Left lung (tissue), 10 donors: ENCODE results near the gene UBE3C. TPM values are rescaled to one million over a fixed set of nuclear protein-coding genes. Genes with fewer than 3 reads are reported as not detected.
"Not testable (repeated sequence)": the region's sequence is repeated elsewhere in the genome, so short reads cannot be mapped to it uniquely, and the experiment has no call there.

Experiments
- ATAC-seq: fragments of 200-7000 bp; cut with Tn5 transposase; one replicate; pipeline ENCODE4 v1.9.1; 2020; ENCODE audit warnings: moderate library complexity
- DNase-seq, 4 donors: peaks; one replicate each; pipeline ENCODE4 v3.0.0-alpha.2; 2013 to 2020
- H3K27ac ChIP-seq, 2 donors: fragments of 200-600 bp; sonication (generic) in 1 of 2; one replicate each; pipeline versions ENCODE4 v1.5.0 to v1.8.0; 2020 to 2021
- H3K27me3 ChIP-seq, 2 donors: fragments of 200-600 bp; sonication (generic) in 1 of 2; one replicate each; pipeline versions ENCODE4 v1.5.0 to v1.8.0; 2020 to 2021
- H3K36me3 ChIP-seq, 2 donors: fragments of 200-600 bp; sonication (generic) in 1 of 2; one replicate each; pipeline versions ENCODE4 v1.5.0 to v1.8.0; 2020 to 2021
- H3K4me1 ChIP-seq, 2 donors: fragments of 200-600 bp; one replicate each; pipeline ENCODE4 v1.8.0; 2021
- H3K4me3 ChIP-seq, 2 donors: fragments of 200-600 bp; sonication (generic) in 1 of 2; one replicate each; pipeline versions ENCODE4 v1.5.0 to v1.8.0; 2020 to 2021; ENCODE audit warnings: mild to moderate bottlenecking in 1 of 2
- H3K9me3 ChIP-seq, 2 donors: fragments of 200-600 bp; sonication (generic) in 1 of 2; one replicate each; pipeline versions ENCODE4 v1.5.0 to v1.8.0; 2020 to 2021
- intact Hi-C, 2 donors: fragments of 100-400 bp; cut with DNase I; formaldehyde crosslinking; loops; one replicate each; pipeline versions ENCODE4 v1.11.2 to v1.14.2; 2022
- polyA plus RNA-seq, 6 donors: library from polyadenylated mRNA; unstranded; fragments of 120-200 nt; gene quantifications; one replicate each; pipeline ENCODE4 v1.2.1, GENCODE V29; 2013; ENCODE audit not compliant: insufficient read length in 6 of 6
- total RNA-seq, 2 donors: library from RNA; stranded (reverse); fragmentation: NEBNext Ultra II Directional; extraction: Animal tissue kit (Norgen Biotek cat#: 25700); gene quantifications; one replicate each; pipeline ENCODE4 v1.2.1, GENCODE V29; 2021
- TF ChIP-seq, protein P1 (sequence below), 2 donors: fragments of 200-600 bp; sonication (generic) in 1 of 2; IDR thresholded peaks; one replicate each; pipeline versions ENCODE4 v1.5.0 to v1.8.0; 2021; ENCODE audit warnings: antibody characterized with exemption in 2 of 2
- donor health status: DM: no; HTN: yes; CAD: no.
- donor health status: DM: no; HTN: no; CAD: no.

Gene UBE3C
- total and polyA plus RNA-seq, 8 donors, result 38.4 to 68.9 (median 43.8) TPM

DNA sequence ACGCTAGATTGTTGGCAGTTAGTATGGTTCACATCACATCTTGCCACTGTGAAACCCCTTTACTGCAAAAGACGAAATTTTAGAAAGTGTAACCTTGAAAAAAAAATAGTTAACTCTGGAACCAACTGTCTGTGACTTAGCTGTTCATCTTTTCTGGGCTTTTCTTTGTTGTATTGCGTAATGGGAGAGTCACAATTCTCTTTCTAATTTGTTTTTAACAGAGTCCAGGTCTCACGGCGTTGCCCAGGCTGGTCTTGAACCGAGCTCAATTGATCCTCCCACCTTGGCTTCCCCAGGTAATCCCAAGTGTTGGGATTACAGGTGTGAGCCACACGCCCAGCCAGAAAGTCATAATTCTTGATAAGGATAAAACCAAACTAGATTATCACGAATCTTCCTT is 14.5 kb downstream of the UBE3C start:
- TF ChIP-seq, protein P1, sequence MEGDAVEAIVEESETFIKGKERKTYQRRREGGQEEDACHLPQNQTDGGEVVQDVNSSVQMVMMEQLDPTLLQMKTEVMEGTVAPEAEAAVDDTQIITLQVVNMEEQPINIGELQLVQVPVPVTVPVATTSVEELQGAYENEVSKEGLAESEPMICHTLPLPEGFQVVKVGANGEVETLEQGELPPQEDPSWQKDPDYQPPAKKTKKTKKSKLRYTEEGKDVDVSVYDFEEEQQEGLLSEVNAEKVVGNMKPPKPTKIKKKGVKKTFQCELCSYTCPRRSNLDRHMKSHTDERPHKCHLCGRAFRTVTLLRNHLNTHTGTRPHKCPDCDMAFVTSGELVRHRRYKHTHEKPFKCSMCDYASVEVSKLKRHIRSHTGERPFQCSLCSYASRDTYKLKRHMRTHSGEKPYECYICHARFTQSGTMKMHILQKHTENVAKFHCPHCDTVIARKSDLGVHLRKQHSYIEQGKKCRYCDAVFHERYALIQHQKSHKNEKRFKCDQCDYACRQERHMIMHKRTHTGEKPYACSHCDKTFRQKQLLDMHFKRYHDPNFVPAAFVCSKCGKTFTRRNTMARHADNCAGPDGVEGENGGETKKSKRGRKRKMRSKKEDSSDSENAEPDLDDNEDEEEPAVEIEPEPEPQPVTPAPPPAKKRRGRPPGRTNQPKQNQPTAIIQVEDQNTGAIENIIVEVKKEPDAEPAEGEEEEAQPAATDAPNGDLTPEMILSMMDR (IDR thresholded peaks at IDR 0.05), result no peak
- no peaks in the 10 kb centered on the region for H3K9me3 ChIP-seq
- no peak overlapping the region for H3K27ac ChIP-seq
- no peaks in the 10 kb centered on the region for H3K36me3 ChIP-seq
- ATAC-seq (no peak), DNase-seq (no peak)
- no peak overlapping the region for H3K4me3 ChIP-seq
- peaks cover 4 to 23% of the 10 kb centered on the region in 2 donors for H3K4me1 ChIP-seq
- intact Hi-C loops, result no loop called here
- H3K27me3 ChIP-seq, result no peaks in the 10 kb centered on the region

DNA sequence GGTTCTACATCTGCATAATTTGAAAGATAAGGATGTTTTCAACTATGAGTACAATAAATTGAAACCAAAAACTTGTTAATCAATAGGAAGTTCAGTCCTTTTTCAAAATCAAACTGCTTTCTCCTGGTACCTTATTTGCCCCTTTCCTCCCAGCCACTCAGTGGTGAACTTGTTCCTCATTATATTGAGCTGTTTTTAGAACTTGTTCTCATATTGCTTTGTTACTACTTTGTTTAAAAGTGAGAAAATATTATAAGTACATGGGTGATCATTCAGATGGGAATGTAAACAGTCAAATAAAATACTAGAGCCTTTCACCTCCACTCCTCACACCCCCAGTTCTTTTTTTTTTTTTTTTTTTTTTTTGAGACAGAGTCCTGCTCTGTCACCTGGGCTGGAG is 17.2 kb downstream of the UBE3C start:
- no peaks in the 10 kb centered on the region for H3K9me3 ChIP-seq
- no peaks in the 10 kb centered on the region for H3K27me3 ChIP-seq
- intact Hi-C loops, result no loop called here
- no peaks in the 10 kb centered on the region for H3K36me3 ChIP-seq
- no peak for DNase-seq
- TF ChIP-seq, protein P1 (IDR thresholded peaks at IDR 0.05), result no peak
- no peak overlapping the region for H3K4me3 ChIP-seq
- no peak overlapping the region for H3K27ac ChIP-seq
- H3K4me1 ChIP-seq, result peaks cover 4 to 8% of the 10 kb centered on the region in 2 donors
- ATAC-seq, result peak; percentile 64

DNA sequence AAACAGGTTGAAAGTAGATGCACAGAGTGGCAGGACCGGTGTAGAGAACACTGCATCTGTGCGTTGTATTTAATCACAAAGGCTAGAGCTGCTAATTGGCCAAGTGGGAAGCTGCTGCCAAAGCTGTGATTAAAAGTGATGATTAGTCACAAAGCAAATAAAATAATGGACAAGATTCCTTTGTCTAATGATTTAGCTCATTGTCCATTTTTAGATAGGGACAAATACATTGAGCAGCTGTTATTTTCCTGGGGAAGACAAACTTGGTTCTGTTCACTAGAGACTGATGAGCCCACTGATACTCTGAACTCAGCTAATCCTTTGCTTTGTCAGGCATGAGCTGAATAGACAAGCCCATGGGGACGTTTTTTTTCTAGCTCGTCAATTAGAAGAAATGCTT is 19.7 kb downstream of the UBE3C start:
- peak; percentile 44 for ATAC-seq
- intact Hi-C loops, result no loop called here
- TF ChIP-seq, protein P1 (IDR thresholded peaks at IDR 0.05), result no peak

DNA sequence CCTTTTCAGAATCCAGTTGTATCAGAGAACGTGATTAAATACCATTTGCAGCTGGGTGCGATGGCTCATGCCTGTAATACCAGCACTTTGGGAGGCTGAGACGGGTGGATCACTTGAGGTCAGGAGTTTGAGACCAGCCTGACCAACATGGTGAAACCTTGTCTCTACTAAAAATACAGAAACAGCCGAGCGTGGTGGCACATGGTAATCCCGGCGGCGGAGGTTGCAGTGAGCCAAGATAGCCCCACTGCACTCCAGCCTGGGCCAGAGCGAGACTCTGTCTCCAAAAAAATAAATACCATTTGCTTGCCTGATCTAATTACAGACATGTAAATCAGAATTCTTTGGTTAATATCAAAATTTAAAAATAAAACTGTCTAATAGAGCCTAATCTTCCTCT is 20.8 kb downstream of the UBE3C start:
- H3K36me3 ChIP-seq, H3K27me3 ChIP-seq, intact Hi-C loops, H3K4me3 ChIP-seq, ATAC-seq, H3K9me3 ChIP-seq, H3K4me1 ChIP-seq, H3K27ac ChIP-seq, DNase-seq: not testable (repeated sequence)

More for the DNA sequence above, 19.7 kb downstream of the UBE3C start:
- Histone ChIP-seq H3K36me3 (no peaks in the 10 kb centered on the region), H3K4me3 (no peak overlapping the region), H3K27ac (no peak overlapping the region), H3K9me3 (no peaks in the 10 kb centered on the region), H3K27me3 (no peaks in the 10 kb centered on the region), H3K4me1 (peaks cover 4 to 6% of the 10 kb centered on the region in 2 donors)
- no peak for DNase-seq

DNA sequence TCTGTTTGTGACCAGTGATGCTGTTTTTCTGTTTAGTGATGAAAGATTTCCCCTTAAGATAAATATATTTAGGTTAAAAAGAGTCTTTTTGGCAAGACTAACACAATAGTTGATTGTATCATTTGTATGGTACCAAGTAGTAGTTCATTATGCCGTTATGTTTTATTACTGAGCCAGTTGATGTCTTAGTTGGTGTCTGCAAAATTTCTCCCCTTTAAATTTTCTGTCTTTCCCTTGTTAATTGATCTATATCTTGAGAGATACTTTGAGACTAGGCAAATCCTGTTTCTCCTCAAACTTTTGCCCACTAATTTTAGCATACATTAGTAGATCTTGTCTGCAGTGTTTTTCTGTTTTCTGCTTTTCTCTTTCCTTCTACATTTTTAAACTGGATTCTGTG is 21.7 kb downstream of the UBE3C start:
- H3K36me3 ChIP-seq, result peaks cover 0 to 17% of the 10 kb centered on the region in 2 donors
- TF ChIP-seq, protein P1 (IDR thresholded peaks at IDR 0.05), result no peak
- no peak overlapping the region for H3K27ac ChIP-seq
- peaks cover 4 to 6% of the 10 kb centered on the region in 2 donors for H3K4me1 ChIP-seq
- ATAC-seq (no peak), DNase-seq (no peak)
- no peak overlapping the region for H3K4me3 ChIP-seq
- no peaks in the 10 kb centered on the region for H3K9me3 ChIP-seq
- H3K27me3 ChIP-seq, result no peaks in the 10 kb centered on the region
- intact Hi-C loops, result no loop called here

DNA sequence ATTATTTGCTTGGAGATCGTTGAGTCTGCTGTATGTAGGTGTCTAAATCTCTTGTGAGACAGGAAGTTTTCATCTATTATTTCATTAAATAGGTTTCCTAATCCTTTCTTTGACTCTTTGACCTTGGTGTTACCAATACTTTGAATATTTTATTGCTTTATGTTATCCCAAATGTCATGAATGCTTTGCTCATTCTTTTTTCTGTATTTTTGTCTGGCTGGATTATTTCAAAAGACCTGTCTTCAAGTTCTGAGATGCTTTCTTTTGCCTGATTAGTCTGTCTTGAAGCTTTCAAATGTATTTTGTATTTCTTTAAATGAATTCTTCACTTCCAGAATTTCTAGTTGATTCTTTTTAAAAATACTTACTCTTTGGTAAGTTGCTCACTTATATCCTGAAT is 27.3 kb downstream of the UBE3C start:
- H3K4me1 ChIP-seq, result no peaks in the 10 kb centered on the region
- peaks cover 0 to 7% of the 10 kb centered on the region in 2 donors for H3K9me3 ChIP-seq
- ATAC-seq (no peak), DNase-seq (no peak)
- no peak overlapping the region for H3K27ac ChIP-seq
- H3K27me3 ChIP-seq, result no peaks in the 10 kb centered on the region
- intact Hi-C loops, result no loop called here
- TF ChIP-seq, protein P1 (IDR thresholded peaks at IDR 0.05), result no peak
- no peak overlapping the region for H3K4me3 ChIP-seq
- peaks cover 0 to 70% of the 10 kb centered on the region in 2 donors for H3K36me3 ChIP-seq
